COR-L47 (cell line): ENCODE results near the gene USP22.

Experiments used
- DNase-seq: peaks from one replicate; lab custom pipeline; 2025; lab: John Stamatoyannopoulos, UW

Gene USP22

GRCh38 chr17:21001111-21001812 lies 41.5 kb downstream of the USP22 start:
- no peak for DNase-seq

GRCh38 chr17:20999841-21000532 lies 42.8 kb downstream of the USP22 start:
- DNase-seq: no peak

- DNase-seq: no peak
Measured at GRCh38 chr17:20999044-20999573, 43.7 kb downstream of the USP22 start.

GRCh38 chr17:20998571-20999043 lies 44.2 kb downstream of the USP22 start:
- DNase-seq: no peak

GRCh38 chr17:20997711-20998570 lies 44.9 kb downstream of the USP22 start:
- no peak for DNase-seq

- no peak for DNase-seq
Measured at GRCh38 chr17:20996724-20997615, 45.8 kb downstream of the USP22 start.

- DNase-seq: no peak
Measured at GRCh38 chr17:20995873-20996723, 46.7 kb downstream of the USP22 start.

GRCh38 chr17:20995164-20995872 lies 47.5 kb downstream of the USP22 start:
- no peak for DNase-seq

- no peak for DNase-seq
Measured at GRCh38 chr17:20994779-20995149, 48.0 kb downstream of the USP22 start.

GRCh38 chr17:20993863-20994778 lies 48.7 kb downstream of the USP22 start:
- no peak for DNase-seq

- peak; percentile 22 for DNase-seq
Measured at GRCh38 chr17:20992987-20993862, 49.6 kb downstream of the USP22 start.

- DNase-seq: no peak
Measured at GRCh38 chr17:20992416-20992815, 50.4 kb downstream of the USP22 start.

- DNase-seq: no peak
Measured at GRCh38 chr17:20991276-20992037, 51.4 kb downstream of the USP22 start.

GRCh38 chr17:20989991-20990855 lies 52.6 kb downstream of the USP22 start:
- no peak for DNase-seq

GRCh38 chr17:20989481-20989880 lies 53.3 kb downstream of the USP22 start:
- DNase-seq: no peak

- no peak for DNase-seq
Measured at GRCh38 chr17:20988896-20989295, 53.9 kb downstream of the USP22 start.
